A549 (cell line): ENCODE data around the gene CLEC4F. TPM values are rescaled to one million over a fixed set of nuclear protein-coding genes. Genes with fewer than 3 reads are reported as not detected.

Experiments
- ATAC-seq, 2 experiments: fragments of 200-7000 bp in 1 of 2; fragments of >200 bp in 1 of 2; cut with Nextera tagmentation in 1 of 2; cut with Tn5 transposase in 1 of 2; 3 replicates each; pipeline versions ENCODE4 v1.8.0 to v1.9.1; 2018 to 2020; ENCODE audit warnings: mild to moderate bottlenecking in 1 of 2, moderate library complexity in 1 of 2
- CTCF ChIA-PET: fragments of 300-600 bp; sonication (Branson Sonifier 250); formaldehyde crosslinking; extraction: SDS; loops from one replicate; lab custom pipeline; 2021; ENCODE audit warnings: antibody characterized with exemption, inconsistent platforms; lab: Yijun Ruan, JAX
- POLR2A ChIA-PET: fragments of 350-600 bp; formaldehyde crosslinking; extraction: SDS; loops from one replicate; lab custom pipeline; 2021; ENCODE audit warnings: antibody characterized with exemption, inconsistent platforms; lab: Yijun Ruan, JAX
- DNase-seq, 2 experiments: peaks; one replicate each; pipeline versions ENCODE4 v3.0.0 to v3.0.0-alpha.2; 2011 to 2016; ENCODE audit warnings: low read depth in 1 of 2, low spot score in 1 of 2
- FAIRE-seq: peaks from 2 replicates; lab custom pipeline; 2011; peaks lifted over from hg19 to GRCh38; lab: Jason Lieb, UNC
- H3K27ac ChIP-seq, 2 experiments: fragments of >200 bp; sonication (Bioruptor Twin); formaldehyde crosslinking; 3 replicates each; pipeline ENCODE4 v1.5.1; 2016 to 2017
- H3K4me1 ChIP-seq: fragments of >200 bp; sonication (Bioruptor Twin); formaldehyde crosslinking; 3 replicates; pipeline ENCODE4 v1.6.1; 2016
- H3K4me2 ChIP-seq: fragments of >200 bp; sonication (Bioruptor Twin); formaldehyde crosslinking; 3 replicates; pipeline ENCODE4 v1.6.1; 2016
- H3K4me3 ChIP-seq: fragments of >200 bp; sonication (Bioruptor Twin); formaldehyde crosslinking; 3 replicates; pipeline ENCODE4 v1.5.1; 2016
- H3K9me3 ChIP-seq: fragments of >200 bp; sonication (Bioruptor Twin); formaldehyde crosslinking; 3 replicates; pipeline ENCODE4 v1.6.1; 2016
- BHLHE40 ChIP-seq: IDR thresholded peaks from 2 replicates; pipeline ENCODE4 v1.6.1; 2012; ENCODE audit warnings: low read depth, low read length, inconsistent platforms
- CBX8 ChIP-seq: fragments of 200-600 bp; sonication (generic); IDR thresholded peaks from 2 replicates; pipeline ENCODE4 v1.6.1; 2016
- CHD4 ChIP-seq: fragments of 200-600 bp; sonication (generic); IDR thresholded peaks from 2 replicates; pipeline ENCODE4 v1.6.1; 2016; ENCODE audit warnings: antibody characterized with exemption, mild to moderate bottlenecking, borderline replicate concordance
- EHF ChIP-seq: fragments of 250-450 bp; sonication (Bioruptor Pico); IDR thresholded peaks from 2 replicates; pipeline ENCODE4 v1.5.0; 2020; ENCODE audit warnings: mild to moderate bottlenecking
- EHMT2 ChIP-seq: fragments of 200-600 bp; sonication (generic); IDR thresholded peaks from 2 replicates; pipeline ENCODE4 v1.6.1; 2016; ENCODE audit warnings: antibody characterized with exemption, low read depth, mild to moderate bottlenecking, moderate library complexity
- ESRRA ChIP-seq: fragments of 150-350 bp; IDR thresholded peaks from 2 replicates; pipeline ENCODE4 v1.6.1; 2014; ENCODE audit warnings: mild to moderate bottlenecking, low read length, borderline replicate concordance
- FOSB ChIP-seq: fragments of 250-450 bp; sonication (Bioruptor Pico); IDR thresholded peaks from 2 replicates; pipeline ENCODE4 v1.5.0; 2020; ENCODE audit warnings: mild to moderate bottlenecking, moderate library complexity
- GATA3 ChIP-seq: IDR thresholded peaks from 2 replicates; pipeline ENCODE4 v1.6.1; 2012; ENCODE audit warnings: borderline replicate concordance
- HOXB5 ChIP-seq: fragments of 250-450 bp; sonication (Bioruptor Pico); IDR thresholded peaks from 2 replicates; pipeline ENCODE4 v1.5.0; 2020; ENCODE audit warnings: mild to moderate bottlenecking, moderate library complexity
- KDM5A ChIP-seq: fragments of 200-600 bp; sonication (generic); IDR thresholded peaks from 2 replicates; pipeline ENCODE4 v1.6.1; 2016; ENCODE audit warnings: antibody characterized with exemption, mild to moderate bottlenecking
- MAFK ChIP-seq: fragments of 450-650 bp; IDR thresholded peaks from 2 replicates; pipeline ENCODE4 v1.6.1; 2014; ENCODE audit not compliant: partially characterized antibody
- MAZ ChIP-seq: fragments of 150-350 bp; IDR thresholded peaks from 2 replicates; pipeline ENCODE4 v1.6.1; 2014; ENCODE audit warnings: antibody characterized with exemption, low read depth, low read length, borderline replicate concordance
- MYC ChIP-seq: IDR thresholded peaks from 2 replicates; pipeline ENCODE4 v1.6.1; 2012; ENCODE audit warnings: mild to moderate bottlenecking, inconsistent platforms, low read length, improper control_type of control experiment, borderline replicate concordance
- NFE2L2 ChIP-seq: fragments of 150-350 bp; conservative IDR thresholded peaks from 2 replicates; pipeline ENCODE4 v1.6.1; 2014; ENCODE audit warnings: low read length
- PHF8 ChIP-seq: fragments of 200-600 bp; sonication (generic); IDR thresholded peaks from 2 replicates; pipeline ENCODE4 v1.6.1; 2016; ENCODE audit warnings: low read depth, mild to moderate bottlenecking, antibody characterized with exemption, moderate library complexity, borderline replicate concordance
- POLR2AphosphoS2 ChIP-seq: conservative IDR thresholded peaks from 2 replicates; pipeline ENCODE4 v1.6.1; 2012; ENCODE audit warnings: low read length, improper control_type of control experiment, inconsistent platforms
- RARB ChIP-seq: fragments of 250-450 bp; sonication (Bioruptor Pico); IDR thresholded peaks from 2 replicates; pipeline ENCODE4 v1.8.0; 2021; ENCODE audit warnings: mild to moderate bottlenecking, moderate library complexity
- RNF2 ChIP-seq: fragments of 200-600 bp; sonication (generic); IDR thresholded peaks from 2 replicates; pipeline ENCODE4 v1.6.1; 2016; ENCODE audit warnings: low read depth, mild to moderate bottlenecking, antibody characterized with exemption, moderate library complexity, borderline replicate concordance
- TFCP2L1 ChIP-seq: fragments of 250-450 bp; sonication (Bioruptor Pico); IDR thresholded peaks from 2 replicates; pipeline ENCODE4 v1.5.0; 2021; ENCODE audit warnings: mild to moderate bottlenecking
- ZFP36 ChIP-seq: fragments of 450-650 bp; IDR thresholded peaks from 2 replicates; pipeline ENCODE4 v1.6.1; 2014; ENCODE audit warnings: borderline replicate concordance; ENCODE audit not compliant: partially characterized antibody
- ZNF302 ChIP-seq: fragments of 250-450 bp; sonication (Bioruptor Pico); IDR thresholded peaks from 2 replicates; pipeline ENCODE4 v1.9.0; 2021; ENCODE audit warnings: inconsistent platforms, mild to moderate bottlenecking, moderate library complexity
- WGBS: methylation state at CpG from one replicate; pipeline ENCODE4 v1.1.6; 2017; ENCODE audit errors: missing lambda C conversion rate; 5-methylcytosine and 5-hydroxymethylcytosine counted together
- polyA plus RNA-seq, 4 experiments: library from polyadenylated mRNA; depleted of rRNA in 3 of 4; stranded (reverse); fragments of >200 nt; fragmentation: RNase III in 1 of 4; extraction: RNeasy Plus Mini Kit Qiagen cat#74134 plus additional on column Dnase treatment in 1 of 4; gene quantifications; 2 replicates in 3 of 4; 3 replicates in 1 of 4; pipeline ENCODE4 v1.2.3, GENCODE V29; 2011 to 2017
- TF ChIP-seq, protein P1 (sequence below): fragments of 250-450 bp; sonication (Bioruptor Pico); IDR thresholded peaks from 2 replicates; pipeline ENCODE4 v1.5.0; 2020; ENCODE audit warnings: low read depth, mild to moderate bottlenecking, moderate library complexity
- TF ChIP-seq, protein P2 (sequence below): IDR thresholded peaks from 2 replicates; pipeline ENCODE4 v1.6.1; 2012
- TF ChIP-seq, protein P3 (sequence below): fragments of >200 bp; sonication (Bioruptor Twin); formaldehyde crosslinking; IDR thresholded peaks from 3 replicates; pipeline ENCODE4 v1.5.1; 2016

CLEC4F gene
- polyA plus RNA-seq, 2 of the 4 experiments (the other 2 are of a cell fraction) = not detected

DNA sequence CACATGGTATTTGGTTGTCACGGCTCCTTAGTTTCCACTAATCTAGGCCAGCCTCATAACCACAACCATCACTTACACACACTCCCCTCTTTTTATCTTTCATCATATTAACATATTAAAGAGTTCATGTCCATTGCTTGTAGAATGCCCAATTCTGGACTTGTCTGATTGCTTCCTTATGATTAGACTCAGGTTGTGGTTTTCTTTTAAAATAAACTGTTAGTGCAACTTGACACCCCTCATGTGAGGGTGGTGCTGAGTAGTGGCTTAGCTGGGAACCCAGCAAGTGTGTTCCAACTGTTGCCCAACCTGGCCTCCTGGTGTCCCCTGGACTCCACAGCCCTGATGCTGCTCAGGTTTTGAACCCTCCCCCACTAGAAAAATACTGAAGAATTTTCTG, 35.3 kb upstream of the CLEC4F start:
- 71% methylated on average over 1 of the region's 1 CpG for WGBS

DNA sequence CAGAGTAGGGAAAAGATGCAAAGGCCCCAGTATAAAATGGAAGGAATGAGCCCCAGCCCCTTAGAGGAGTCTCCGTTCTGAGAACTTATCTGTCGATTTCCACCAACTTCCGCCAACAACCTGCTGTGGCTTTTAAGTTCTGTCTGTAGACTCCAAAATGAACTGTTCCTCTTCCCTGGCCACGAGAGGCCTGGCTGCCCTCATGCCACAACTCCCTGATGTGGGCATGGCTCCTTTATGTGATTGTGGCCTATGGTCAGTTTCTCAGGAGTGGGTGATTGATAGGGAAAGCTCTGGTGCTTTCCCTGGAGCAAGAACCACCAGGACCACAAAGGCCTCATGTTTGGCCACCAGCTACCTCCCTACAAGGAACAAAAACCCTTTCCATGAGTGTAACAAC, 34.0 kb upstream of the CLEC4F start:
- ATAC-seq (no peak), DNase-seq (no peak), FAIRE-seq (no peak)
- TF ChIP-seq HOXB5 (CRISPR knock-in tag) = no peak
- no peak for TF ChIP-seq CHD4
- TF ChIP-seq RNF2 = no peak
- no peak for TF ChIP-seq MYC
- no peak for TF ChIP-seq NFE2L2
- TF ChIP-seq GATA3 = no peak
- TF ChIP-seq POLR2AphosphoS2 = no peak
- TF ChIP-seq, protein P1, sequence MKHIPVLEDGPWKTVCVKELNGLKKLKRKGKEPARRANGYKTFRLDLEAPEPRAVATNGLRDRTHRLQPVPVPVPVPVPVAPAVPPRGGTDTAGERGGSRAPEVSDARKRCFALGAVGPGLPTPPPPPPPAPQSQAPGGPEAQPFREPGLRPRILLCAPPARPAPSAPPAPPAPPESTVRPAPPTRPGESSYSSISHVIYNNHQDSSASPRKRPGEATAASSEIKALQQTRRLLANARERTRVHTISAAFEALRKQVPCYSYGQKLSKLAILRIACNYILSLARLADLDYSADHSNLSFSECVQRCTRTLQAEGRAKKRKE = no peak
- WGBS = 63% methylated on average over 4 of the region's 4 CpGs
- POLR2A ChIA-PET = no interaction called here
- H3K27ac ChIP-seq = no peak overlapping the region
- no peak overlapping the region for H3K4me2 ChIP-seq
- H3K4me1 ChIP-seq = no peaks in the 10 kb centered on the region
- H3K4me3 ChIP-seq = no peak overlapping the region
- CTCF ChIA-PET = interaction anchor here (0.9 to 5.3 kb wide), 2 partner anchors 16 to 28 kb away, joined by 3 to 43 read pairs; no protein-coding TSS in a partner anchor
- no peaks in the 10 kb centered on the region for H3K9me3 ChIP-seq

More for the DNA sequence above, 35.3 kb upstream of the CLEC4F start:
- Histone ChIP-seq H3K4me2 (no peak overlapping the region), H3K4me1 (no peaks in the 10 kb centered on the region), H3K27ac (no peak overlapping the region), H3K4me3 (no peak overlapping the region), H3K9me3 (no peaks in the 10 kb centered on the region)
- no peak for DNase-seq
- FAIRE-seq = no peak
- POLR2A ChIA-PET = no interaction called here
- TF ChIP-seq MAZ = no peak
- TF ChIP-seq TFCP2L1 (CRISPR knock-in tag) = no peak
- TF ChIP-seq ZFP36 = no peak
- TF ChIP-seq EHF = no peak
- no peak for TF ChIP-seq ESRRA
- TF ChIP-seq BHLHE40 = no peak
- TF ChIP-seq, protein P1 = no peak
- no peak for TF ChIP-seq CBX8
- no peak for TF ChIP-seq KDM5A
- TF ChIP-seq GATA3 = no peak
- no peak for TF ChIP-seq MAFK
- TF ChIP-seq FOSB (CRISPR knock-in tag) = no peak
- TF ChIP-seq, protein P2, sequence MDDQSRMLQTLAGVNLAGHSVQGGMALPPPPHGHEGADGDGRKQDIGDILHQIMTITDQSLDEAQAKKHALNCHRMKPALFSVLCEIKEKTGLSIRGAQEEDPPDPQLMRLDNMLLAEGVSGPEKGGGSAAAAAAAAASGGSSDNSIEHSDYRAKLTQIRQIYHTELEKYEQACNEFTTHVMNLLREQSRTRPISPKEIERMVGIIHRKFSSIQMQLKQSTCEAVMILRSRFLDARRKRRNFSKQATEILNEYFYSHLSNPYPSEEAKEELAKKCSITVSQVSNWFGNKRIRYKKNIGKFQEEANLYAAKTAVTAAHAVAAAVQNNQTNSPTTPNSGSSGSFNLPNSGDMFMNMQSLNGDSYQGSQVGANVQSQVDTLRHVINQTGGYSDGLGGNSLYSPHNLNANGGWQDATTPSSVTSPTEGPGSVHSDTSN = no peak
- no peak for TF ChIP-seq RARB
- no peak for TF ChIP-seq PHF8
- TF ChIP-seq CHD4 = no peak
- TF ChIP-seq, protein P3, sequence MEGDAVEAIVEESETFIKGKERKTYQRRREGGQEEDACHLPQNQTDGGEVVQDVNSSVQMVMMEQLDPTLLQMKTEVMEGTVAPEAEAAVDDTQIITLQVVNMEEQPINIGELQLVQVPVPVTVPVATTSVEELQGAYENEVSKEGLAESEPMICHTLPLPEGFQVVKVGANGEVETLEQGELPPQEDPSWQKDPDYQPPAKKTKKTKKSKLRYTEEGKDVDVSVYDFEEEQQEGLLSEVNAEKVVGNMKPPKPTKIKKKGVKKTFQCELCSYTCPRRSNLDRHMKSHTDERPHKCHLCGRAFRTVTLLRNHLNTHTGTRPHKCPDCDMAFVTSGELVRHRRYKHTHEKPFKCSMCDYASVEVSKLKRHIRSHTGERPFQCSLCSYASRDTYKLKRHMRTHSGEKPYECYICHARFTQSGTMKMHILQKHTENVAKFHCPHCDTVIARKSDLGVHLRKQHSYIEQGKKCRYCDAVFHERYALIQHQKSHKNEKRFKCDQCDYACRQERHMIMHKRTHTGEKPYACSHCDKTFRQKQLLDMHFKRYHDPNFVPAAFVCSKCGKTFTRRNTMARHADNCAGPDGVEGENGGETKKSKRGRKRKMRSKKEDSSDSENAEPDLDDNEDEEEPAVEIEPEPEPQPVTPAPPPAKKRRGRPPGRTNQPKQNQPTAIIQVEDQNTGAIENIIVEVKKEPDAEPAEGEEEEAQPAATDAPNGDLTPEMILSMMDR = no peak
- TF ChIP-seq ZNF302 = no peak
- no peak for TF ChIP-seq EHMT2
- CTCF ChIA-PET = interaction anchor here (1.1 to 5.3 kb wide), 4 partner anchors 9 to 92 kb away, joined by 5 to 43 read pairs (median 20); no protein-coding TSS in a partner anchor
- no peak for ATAC-seq
